ENCODE measurements around the gene PRCP.
A peak's percentile ranks its signal among the peaks of the same experiment; 100 is the strongest.
"Not testable (repeated sequence)": the region's sequence is repeated elsewhere in the genome, so short reads cannot be mapped to it uniquely, and the experiment has no call there.

Gene PRCP

GRCh38 chr11:82930734-82931133 is 30.5 kb upstream of the PRCP start:
- Histone ChIP-seq H3K9ac (ENCODE audit: low read length) (no peak overlapping the region), H3K27me3 (ENCODE audit: control insufficient read depth, insufficient read depth, low read length) (no peaks in the 10 kb centered on the region), H3K4me1 (ENCODE audit: control insufficient read depth, insufficient read depth, low read length) (no peaks in the 10 kb centered on the region)

GRCh38 chr11:82930229-82930628 is 30.0 kb upstream of the PRCP start:
- Histone ChIP-seq H3K27me3 (ENCODE audit: control insufficient read depth, insufficient read depth, low read length) (no peaks in the 10 kb centered on the region), H3K4me1 (ENCODE audit: control insufficient read depth, insufficient read depth, low read length) (no peaks in the 10 kb centered on the region), H3K27ac (ENCODE audit: low read depth, low read length) (no peak overlapping the region), H3K9ac (ENCODE audit: low read length) (no peak overlapping the region), H3K36me3 (ENCODE audit: control insufficient read depth, insufficient read depth, low read length) (peaks cover 53% of the 10 kb centered on the region), H3K9me3 (ENCODE audit: control insufficient read depth, insufficient read depth, low read depth, low read length) (no peaks in the 10 kb centered on the region), H3K4me3 (ENCODE audit: low read depth, low read length) (no peak overlapping the region)

More at GRCh38 chr11:82930734-82931133, 30.5 kb upstream of the PRCP start:
- no peak overlapping the region for H3K4me3 ChIP-seq (ENCODE audit: low read depth, low read length)
- no peaks in the 10 kb centered on the region for H3K9me3 ChIP-seq (ENCODE audit: control insufficient read depth, insufficient read depth, low read depth, low read length)
- no peak overlapping the region for H3K27ac ChIP-seq (ENCODE audit: low read depth, low read length)
- H3K36me3 ChIP-seq (ENCODE audit: control insufficient read depth, insufficient read depth, low read length) = peaks cover 51% of the 10 kb centered on the region

- Histone ChIP-seq H3K27ac (ENCODE audit: low read depth, low read length) (no peak overlapping the region), H3K4me1 (ENCODE audit: control insufficient read depth, insufficient read depth, low read length) (no peaks in the 10 kb centered on the region), H3K4me3 (ENCODE audit: low read depth, low read length) (no peak overlapping the region), H3K36me3 (ENCODE audit: control insufficient read depth, insufficient read depth, low read length) (peaks cover 49% of the 10 kb centered on the region), H3K27me3 (ENCODE audit: control insufficient read depth, insufficient read depth, low read length) (no peaks in the 10 kb centered on the region), H3K9me3 (ENCODE audit: control insufficient read depth, insufficient read depth, low read depth, low read length) (no peaks in the 10 kb centered on the region), H3K9ac (ENCODE audit: low read length) (no peak overlapping the region)
Observed at GRCh38 chr11:82929121-82929520, 28.9 kb upstream of the PRCP start.

GRCh38 chr11:82927264-82927880 is 27.1 kb upstream of the PRCP start:
- H3K4me3 ChIP-seq (ENCODE audit: low read depth, low read length) = no peak overlapping the region
- no peaks in the 10 kb centered on the region for H3K27me3 ChIP-seq (ENCODE audit: control insufficient read depth, insufficient read depth, low read length)
- no peak overlapping the region for H3K9ac ChIP-seq (ENCODE audit: low read length)
- H3K36me3 ChIP-seq (ENCODE audit: control insufficient read depth, insufficient read depth, low read length) = peaks cover 47% of the 10 kb centered on the region
- no peaks in the 10 kb centered on the region for H3K4me1 ChIP-seq (ENCODE audit: control insufficient read depth, insufficient read depth, low read length)
- no peaks in the 10 kb centered on the region for H3K9me3 ChIP-seq (ENCODE audit: control insufficient read depth, insufficient read depth, low read depth, low read length)
- H3K27ac ChIP-seq (ENCODE audit: low read depth, low read length) = no peak overlapping the region

GRCh38 chr11:82924522-82925224 is 24.4 kb upstream of the PRCP start:
- H3K27ac ChIP-seq (ENCODE audit: low read depth, low read length) = no peak overlapping the region
- H3K9me3 ChIP-seq (ENCODE audit: control insufficient read depth, insufficient read depth, low read depth, low read length) = no peaks in the 10 kb centered on the region
- H3K4me3 ChIP-seq (ENCODE audit: low read depth, low read length) = no peak overlapping the region
- H3K9ac ChIP-seq (ENCODE audit: low read length) = no peak overlapping the region
- no peaks in the 10 kb centered on the region for H3K27me3 ChIP-seq (ENCODE audit: control insufficient read depth, insufficient read depth, low read length)
- H3K4me1 ChIP-seq (ENCODE audit: control insufficient read depth, insufficient read depth, low read length) = no peaks in the 10 kb centered on the region
- peaks cover 32% of the 10 kb centered on the region for H3K36me3 ChIP-seq (ENCODE audit: control insufficient read depth, insufficient read depth, low read length)

- H3K4me3 ChIP-seq (ENCODE audit: low read depth, low read length); H3K27me3 ChIP-seq (ENCODE audit: control insufficient read depth, insufficient read depth, low read length); H3K27ac ChIP-seq (ENCODE audit: low read depth, low read length); H3K9me3 ChIP-seq (ENCODE audit: control insufficient read depth, insufficient read depth, low read depth, low read length); H3K9ac ChIP-seq (ENCODE audit: low read length); H3K4me1 ChIP-seq (ENCODE audit: control insufficient read depth, insufficient read depth, low read length): not testable (repeated sequence)
- peaks cover 31% of the 10 kb centered on the region for H3K36me3 ChIP-seq (ENCODE audit: control insufficient read depth, insufficient read depth, low read length)
Observed at GRCh38 chr11:82922396-82923173, 22.4 kb upstream of the PRCP start.

- H3K27ac ChIP-seq (ENCODE audit: low read depth, low read length); H3K9ac ChIP-seq (ENCODE audit: low read length); H3K4me1 ChIP-seq (ENCODE audit: control insufficient read depth, insufficient read depth, low read length); H3K27me3 ChIP-seq (ENCODE audit: control insufficient read depth, insufficient read depth, low read length); H3K9me3 ChIP-seq (ENCODE audit: control insufficient read depth, insufficient read depth, low read depth, low read length); H3K4me3 ChIP-seq (ENCODE audit: low read depth, low read length): not testable (repeated sequence)
- H3K36me3 ChIP-seq (ENCODE audit: control insufficient read depth, insufficient read depth, low read length) = peaks cover 48% of the 10 kb centered on the region
Observed at GRCh38 chr11:82920227-82920626, 20.0 kb upstream of the PRCP start.

GRCh38 chr11:82919786-82920185 is 19.6 kb upstream of the PRCP start:
- not testable (repeated sequence) for H3K27ac ChIP-seq (ENCODE audit: low read depth, low read length)

GRCh38 chr11:82909015-82909640 is 8.9 kb upstream of the PRCP start:
- Histone ChIP-seq H3K9me3 (ENCODE audit: control insufficient read depth, insufficient read depth, low read depth, low read length) (peaks cover 12% of the 10 kb centered on the region), H3K9ac (ENCODE audit: low read length) (no peak overlapping the region), H3K4me3 (ENCODE audit: low read depth, low read length) (peak overlapping the region; percentile 5; the same call in 1 of the 2 replicates), H3K27me3 (ENCODE audit: control insufficient read depth, insufficient read depth, low read length) (no peaks in the 10 kb centered on the region), H3K27ac (ENCODE audit: low read depth, low read length) (peak overlapping the region; percentile 41), H3K4me1 (ENCODE audit: control insufficient read depth, insufficient read depth, low read length) (peaks cover 26% of the 10 kb centered on the region), H3K36me3 (ENCODE audit: control insufficient read depth, insufficient read depth, low read length) (peaks cover 26% of the 10 kb centered on the region)

More at GRCh38 chr11:82919786-82920185, 19.6 kb upstream of the PRCP start:
- H3K9ac ChIP-seq (ENCODE audit: low read length); H3K27me3 ChIP-seq (ENCODE audit: control insufficient read depth, insufficient read depth, low read length); H3K4me1 ChIP-seq (ENCODE audit: control insufficient read depth, insufficient read depth, low read length); H3K4me3 ChIP-seq (ENCODE audit: low read depth, low read length); H3K9me3 ChIP-seq (ENCODE audit: control insufficient read depth, insufficient read depth, low read depth, low read length): not testable (repeated sequence)
- H3K36me3 ChIP-seq (ENCODE audit: control insufficient read depth, insufficient read depth, low read length) = peaks cover 48% of the 10 kb centered on the region

- H3K27me3 ChIP-seq (ENCODE audit: control insufficient read depth, insufficient read depth, low read length) = no peaks in the 10 kb centered on the region
- no peak overlapping the region for H3K9ac ChIP-seq (ENCODE audit: low read length)
- peaks cover 12% of the 10 kb centered on the region for H3K9me3 ChIP-seq (ENCODE audit: control insufficient read depth, insufficient read depth, low read depth, low read length)
- peaks cover 26% of the 10 kb centered on the region for H3K4me1 ChIP-seq (ENCODE audit: control insufficient read depth, insufficient read depth, low read length)
- H3K36me3 ChIP-seq (ENCODE audit: control insufficient read depth, insufficient read depth, low read length) = peaks cover 19% of the 10 kb centered on the region
- H3K27ac ChIP-seq (ENCODE audit: low read depth, low read length) = peak overlapping the region; percentile 29; the same call in 1 of the 2 replicates
- H3K4me3 ChIP-seq (ENCODE audit: low read depth, low read length) = peak overlapping the region; percentile 5
Observed at GRCh38 chr11:82908311-82908710, 8.1 kb upstream of the PRCP start.

Data from HUES6 (cell line).